Measurements from ENCODE around the gene SNN. TPM values are rescaled to one million over a fixed set of nuclear protein-coding genes. Genes with fewer than 3 reads are reported as not detected.

SNN gene
- total RNA-seq, 1 donor from 2014 or later: 14.4 TPM

DNA sequence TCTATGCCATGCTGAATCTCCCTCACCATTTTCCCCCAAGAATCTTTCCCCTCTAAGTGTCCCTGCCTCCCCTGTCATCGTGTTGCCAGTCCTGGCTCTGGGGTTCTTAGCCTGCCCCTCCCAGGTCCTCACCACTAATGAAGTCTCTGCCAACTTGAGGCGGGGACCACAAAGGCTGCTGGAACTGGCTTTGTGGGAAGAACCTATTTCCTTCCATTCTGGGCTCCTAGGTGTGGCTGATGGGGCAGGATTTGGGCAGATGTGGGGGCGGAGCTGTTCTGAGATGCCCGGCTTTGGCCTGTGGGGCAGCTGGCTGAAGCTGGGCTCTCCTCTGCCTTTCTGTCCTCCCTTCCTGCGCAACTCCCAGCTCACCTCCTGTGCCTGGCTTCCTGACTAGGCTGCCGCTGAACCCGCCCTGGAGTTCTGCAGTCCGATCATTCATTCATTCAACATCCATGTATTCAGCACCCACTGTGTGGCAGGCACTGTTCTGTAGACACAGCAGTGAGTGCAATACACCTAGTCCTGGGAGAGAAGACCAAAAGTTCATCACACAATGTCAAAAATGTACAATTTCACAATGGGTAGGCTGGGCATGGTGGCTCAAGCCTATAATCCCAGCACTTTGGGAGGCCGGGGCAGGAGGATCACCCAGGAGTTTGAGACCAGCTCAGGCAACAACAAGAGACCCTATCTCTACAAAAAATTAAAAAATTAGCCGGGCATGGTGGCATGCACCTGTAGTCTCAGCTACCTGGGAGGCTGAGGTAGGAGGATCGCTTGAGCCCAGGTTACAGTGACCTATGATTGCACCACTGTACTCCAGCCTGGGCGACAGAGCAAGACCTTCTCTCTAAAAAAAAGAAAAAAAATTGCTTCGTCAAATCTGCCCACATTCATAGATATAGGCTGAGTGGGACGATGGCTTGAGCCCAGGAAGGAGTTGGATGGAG, 1.9 kb upstream of the SNN start:
- no peak for DNase-seq (ENCODE audit: low read depth)

DNA sequence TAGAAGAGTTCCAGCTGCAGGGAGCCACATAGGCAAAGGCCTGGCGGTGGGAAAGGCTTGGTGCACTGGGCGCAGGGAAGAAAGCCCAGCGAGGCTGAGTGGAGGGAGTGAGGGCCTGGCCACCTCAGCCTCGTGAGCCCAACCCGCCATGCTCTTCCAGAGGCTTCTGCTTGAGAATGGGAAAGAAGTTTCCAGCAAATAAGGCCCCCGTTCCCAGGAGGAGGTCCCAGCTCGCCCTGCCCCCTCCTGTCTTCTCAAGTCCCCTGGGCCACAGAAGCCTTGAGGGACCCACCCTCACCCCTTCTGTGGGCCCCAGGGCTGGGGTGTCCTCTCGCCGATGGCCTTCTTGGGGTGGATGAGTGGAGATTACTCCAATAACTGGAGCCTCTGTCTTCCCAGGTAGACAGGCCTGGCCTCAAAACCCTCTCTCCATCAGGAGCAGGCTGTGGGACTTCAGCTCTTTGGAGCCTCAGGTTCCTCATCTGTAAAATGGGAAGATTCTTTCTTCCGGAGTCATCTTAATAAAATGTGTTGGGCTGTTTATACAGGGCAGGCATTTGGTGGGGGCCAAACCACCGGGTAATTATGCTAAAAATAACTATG, 933 bp upstream of the SNN start:
- no peak for DNase-seq (ENCODE audit: low read depth)

- peak; percentile 28 for DNase-seq (ENCODE audit: low read depth)
Measured at GRCh38 chr16:11668623-11669379, 546 bp downstream of the SNN start.

- DNase-seq (ENCODE audit: low read depth): peak; percentile 22
Measured at GRCh38 chr16:11669380-11670146, 1.3 kb downstream of the SNN start.

- DNase-seq (ENCODE audit: low read depth): no peak
Measured at GRCh38 chr16:11670171-11671131, 2.2 kb downstream of the SNN start.

GRCh38 chr16:11671271-11671670, 3.0 kb downstream of the SNN start:
- no peak for DNase-seq (ENCODE audit: low read depth)

GRCh38 chr16:11671676-11672075, 3.4 kb downstream of the SNN start:
- no peak for DNase-seq (ENCODE audit: low read depth)

DNA sequence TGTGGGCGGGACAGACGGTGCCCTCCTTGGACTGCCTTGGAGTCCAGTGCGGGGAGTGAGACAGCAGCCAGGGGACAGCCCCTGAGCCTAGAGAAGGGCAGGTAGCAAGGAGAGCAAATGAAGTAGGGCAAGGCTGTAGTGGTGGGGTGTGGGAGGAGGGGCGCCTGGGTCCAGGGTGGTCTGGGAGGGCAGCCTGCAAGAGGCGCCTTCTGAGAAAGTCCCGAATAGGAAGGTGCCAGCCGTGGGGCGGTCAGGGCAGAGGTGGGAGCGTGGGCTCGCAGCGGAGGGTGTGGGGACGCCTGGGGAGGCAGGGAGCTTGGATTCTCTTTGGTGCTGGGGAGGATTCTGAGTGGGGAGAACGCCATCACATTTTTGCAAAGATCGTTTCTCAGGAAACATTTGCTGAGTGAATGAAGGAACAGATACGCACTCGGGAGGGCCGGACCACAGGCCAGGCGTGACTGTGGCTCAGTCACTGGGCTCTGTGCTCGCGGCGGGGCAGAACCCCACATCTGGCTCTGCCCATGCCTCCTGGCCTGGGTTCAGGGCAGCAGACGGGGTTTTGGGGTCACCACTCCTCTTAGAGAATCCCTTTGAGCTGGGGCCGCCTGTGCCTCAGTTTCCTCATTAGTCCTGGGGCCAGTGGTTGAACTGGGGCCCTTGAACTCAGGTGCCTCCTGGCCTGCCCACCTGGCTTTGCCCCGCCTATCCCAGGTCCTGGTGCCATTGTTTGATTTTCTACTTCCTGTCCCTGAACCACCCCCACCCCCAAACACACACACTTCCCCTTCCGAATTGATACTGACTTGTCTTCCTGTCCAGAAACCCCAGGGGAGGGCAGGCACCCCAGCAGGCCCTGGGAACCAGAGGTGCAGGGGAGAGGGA, 4.2 kb downstream of the SNN start:
- no peak for DNase-seq (ENCODE audit: low read depth)

DNA sequence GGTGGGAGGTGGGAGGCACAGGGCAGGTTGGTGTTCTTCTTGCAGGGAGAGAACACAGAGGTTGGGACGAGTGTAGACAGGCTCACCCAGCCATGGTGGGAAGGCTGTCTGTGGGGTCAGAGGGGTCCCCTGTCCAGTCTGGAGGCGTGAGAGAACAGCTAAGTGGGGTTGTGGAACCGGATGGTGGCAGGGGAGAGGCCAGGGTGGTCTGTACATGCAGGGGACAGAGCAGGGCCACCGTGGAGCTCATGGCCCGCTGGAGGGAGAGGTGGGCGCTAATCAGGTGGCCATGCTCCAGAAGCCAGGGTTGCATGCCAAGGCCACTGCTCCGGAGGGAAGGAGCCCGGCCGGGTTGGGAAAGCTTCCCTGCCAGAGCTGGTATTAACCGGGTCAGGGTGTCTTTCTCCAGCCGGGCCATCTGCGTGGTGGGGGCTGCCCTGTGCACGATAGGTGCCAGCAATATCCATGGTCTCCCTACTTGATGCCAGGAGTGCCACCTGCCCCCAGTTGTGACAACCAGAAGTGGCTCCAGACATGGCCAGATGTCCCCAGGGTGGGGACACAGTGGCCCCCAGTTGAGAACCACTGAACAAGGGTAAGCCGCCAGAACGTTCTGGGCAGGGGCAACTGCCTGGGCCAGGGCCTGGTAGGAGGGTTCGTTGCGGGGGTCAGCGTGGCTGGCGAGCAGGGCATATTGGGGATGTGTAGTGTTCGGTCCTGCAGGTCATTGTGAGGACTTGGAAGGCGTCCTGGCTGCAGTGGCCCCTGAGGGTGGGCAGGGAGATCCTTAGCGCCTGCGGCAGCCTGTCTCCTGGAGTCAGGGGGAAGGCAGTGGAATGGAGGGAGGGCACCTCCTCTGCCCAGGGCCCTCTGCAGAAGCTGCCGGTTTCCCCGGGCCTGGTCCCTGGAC, 5.1 kb downstream of the SNN start:
- DNase-seq (ENCODE audit: low read depth): no peak

DNA sequence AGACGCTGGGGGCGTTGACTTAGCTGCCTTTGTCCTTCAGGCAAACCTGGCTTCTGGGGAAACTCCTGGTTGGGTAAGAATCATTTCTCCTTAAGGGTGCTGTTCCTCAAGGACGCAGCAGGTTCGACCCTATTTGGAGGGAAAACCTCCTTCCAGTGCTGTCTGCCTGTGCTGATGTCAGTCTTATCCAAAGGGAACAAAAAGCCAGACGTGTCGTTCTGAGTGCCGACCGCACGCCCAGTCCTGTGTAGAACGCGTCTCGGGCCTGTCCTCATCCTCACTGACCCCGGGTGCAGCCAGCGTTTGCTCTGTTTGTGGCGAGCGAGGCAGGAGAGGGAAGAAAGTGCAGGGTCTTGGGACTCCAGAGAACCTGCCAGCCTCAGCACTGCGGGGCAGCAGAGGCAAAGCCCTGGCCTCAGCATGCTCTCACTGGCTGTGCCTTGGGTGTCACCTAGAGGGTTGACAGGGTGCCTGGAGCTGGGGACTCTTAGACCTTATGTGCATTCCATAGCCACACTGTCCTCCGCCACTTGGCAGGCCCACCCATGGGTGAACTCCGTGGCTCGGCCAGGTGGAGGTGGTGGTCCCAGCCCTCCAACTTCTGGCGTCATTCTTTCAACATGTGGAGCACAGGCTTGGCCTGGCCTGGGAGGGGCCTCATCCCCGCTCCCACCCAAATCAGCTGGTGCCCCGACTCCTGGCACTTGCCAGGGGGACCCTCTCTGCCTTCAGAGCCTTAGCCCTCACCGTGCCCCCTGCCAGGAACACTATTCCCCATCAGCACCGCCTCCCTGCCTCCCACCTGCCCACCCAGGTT, 6.0 kb downstream of the SNN start:
- DNase-seq (ENCODE audit: low read depth): no peak

DNA sequence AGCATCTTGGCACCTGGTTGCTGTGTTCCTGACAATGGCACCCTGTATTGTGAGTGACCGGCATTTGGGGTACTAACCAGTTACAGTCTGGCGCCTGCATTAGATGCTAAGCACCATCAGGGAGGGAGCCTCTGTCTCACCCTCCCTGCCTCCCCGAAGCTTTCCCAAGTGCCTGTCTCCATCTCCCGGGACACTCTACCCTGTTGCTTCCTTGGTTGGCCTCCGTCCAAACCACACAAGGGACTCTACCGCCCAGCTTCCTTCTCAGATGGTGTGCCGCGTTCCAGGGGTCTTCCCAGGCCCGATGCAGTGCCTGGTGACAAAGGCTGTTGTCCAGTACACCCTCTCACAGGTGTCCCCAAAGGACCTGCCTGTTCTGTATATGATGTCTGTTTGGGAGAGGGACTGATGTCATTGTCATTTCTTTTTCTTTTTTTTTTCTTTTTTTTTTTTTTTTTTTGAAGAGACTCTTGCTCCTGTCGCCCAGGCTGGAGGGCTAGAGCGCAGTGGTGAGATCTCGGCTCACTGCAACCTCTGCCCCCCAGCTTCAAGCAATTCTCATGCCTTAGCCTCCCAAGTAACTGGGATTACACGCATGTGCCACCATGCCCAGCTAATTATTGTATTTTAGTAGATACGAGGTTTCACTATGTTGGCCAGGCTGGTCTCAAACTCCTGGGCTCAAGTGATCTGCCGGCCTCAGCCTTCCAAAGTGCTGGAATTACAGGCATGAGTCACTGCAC, 6.7 kb downstream of the SNN start:
- DNase-seq (ENCODE audit: low read depth): peak; percentile 75

- peak; percentile 94 for DNase-seq (ENCODE audit: low read depth)
Measured at GRCh38 chr16:11675561-11676511, 7.6 kb downstream of the SNN start.

DNA sequence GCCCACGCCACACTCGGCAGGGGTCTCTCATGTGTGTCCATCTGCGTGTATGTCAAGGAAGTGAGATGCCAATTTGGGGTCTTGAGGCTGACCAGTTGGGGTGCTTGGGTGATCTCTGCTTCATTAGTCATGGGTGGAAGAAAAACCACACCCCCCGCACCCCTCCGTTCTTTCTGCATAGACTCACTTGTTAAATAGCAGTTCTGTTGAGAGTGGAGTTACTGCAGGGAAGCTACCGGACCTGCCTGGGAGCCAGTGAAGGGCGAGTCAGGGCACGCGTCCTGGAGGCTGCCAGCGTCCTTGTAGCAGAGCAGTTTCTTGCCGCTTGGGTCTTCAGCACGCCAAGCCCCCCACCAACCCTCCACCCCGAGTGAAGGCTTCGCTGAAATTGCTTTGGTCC, 8.5 kb downstream of the SNN start:
- DNase-seq (ENCODE audit: low read depth): no peak

DNA sequence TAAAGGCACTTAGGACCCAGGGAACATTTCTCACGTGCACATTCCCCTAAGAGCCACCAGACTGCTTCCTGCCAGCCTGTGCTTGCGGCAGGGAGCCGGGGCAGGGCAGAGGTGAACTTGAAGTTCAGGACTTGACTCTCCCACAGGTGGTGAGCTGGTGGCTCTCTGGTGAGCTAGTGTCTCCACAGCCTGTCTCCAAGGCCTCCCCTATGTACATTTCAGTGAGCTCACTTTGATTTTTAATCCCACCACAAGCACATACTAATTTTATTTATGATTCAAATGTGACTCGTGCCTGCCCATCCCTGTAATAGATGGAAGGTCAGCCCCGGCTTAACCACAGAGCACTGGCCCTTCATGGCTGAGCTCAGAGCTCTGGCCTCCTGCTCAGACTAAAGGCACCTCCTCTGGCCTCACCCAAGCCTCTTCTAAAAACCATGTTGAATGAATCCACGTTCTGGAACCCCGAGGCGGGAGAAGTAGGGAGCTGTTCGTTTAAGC, 9.2 kb downstream of the SNN start:
- DNase-seq (ENCODE audit: low read depth): peak; percentile 73
